BJ (cell line): ENCODE results near the gene ADAMTS13. TPM values are rescaled to one million over a fixed set of nuclear protein-coding genes. Genes with fewer than 3 reads are reported as not detected.
"Not testable (repeated sequence)": the region's sequence is repeated elsewhere in the genome, so short reads cannot be mapped to it uniquely, and the experiment has no call there.

Source experiments
- CTCF ChIA-PET: fragments of 350-600 bp; formaldehyde crosslinking; extraction: SDS; loops from one replicate; lab custom pipeline; 2021; ENCODE audit warnings: antibody characterized with exemption, inconsistent platforms; lab: Yijun Ruan, JAX
- POLR2A ChIA-PET: fragments of 300-600 bp; sonication (Branson Sonifier 250); formaldehyde crosslinking; extraction: SDS; loops from one replicate; lab custom pipeline; 2021; ENCODE audit warnings: antibody characterized with exemption; lab: Charles Lee
- DNase-seq: peaks from one replicate; pipeline ENCODE4 v3.0.0-alpha.2; 2011; ENCODE audit warnings: low read depth
- H3K27me3 ChIP-seq: 2 replicates; pipeline ENCODE4 v1.6.0; 2011; ENCODE audit warnings: low read length; ENCODE audit not compliant: control insufficient read depth, insufficient read depth
- H3K36me3 ChIP-seq: 2 replicates; pipeline ENCODE4 v1.5.1; 2011; ENCODE audit warnings: low read length; ENCODE audit not compliant: control insufficient read depth, insufficient read depth
- H3K4me3 ChIP-seq: 2 replicates; pipeline ENCODE4 v1.5.1; 2011; ENCODE audit warnings: low read depth, mild to moderate bottlenecking, control low read depth, low read length
- polyA plus RNA-seq: library from polyadenylated mRNA; depleted of rRNA; stranded (reverse); fragments of >200 nt; gene quantifications from 2 replicates; pipeline ENCODE4 v1.2.3, GENCODE V29; 2011
- TF ChIP-seq, protein P1 (sequence below): IDR thresholded peaks from 2 replicates; pipeline ENCODE4 v1.5.1; 2011; ENCODE audit warnings: low read depth, mild to moderate bottlenecking, control low read depth, inconsistent platforms, low read length, moderate library complexity; ENCODE audit not compliant: insufficient read depth

ADAMTS13 gene
- polyA plus RNA-seq, 1 experiment, result 2.4 TPM

DNA sequence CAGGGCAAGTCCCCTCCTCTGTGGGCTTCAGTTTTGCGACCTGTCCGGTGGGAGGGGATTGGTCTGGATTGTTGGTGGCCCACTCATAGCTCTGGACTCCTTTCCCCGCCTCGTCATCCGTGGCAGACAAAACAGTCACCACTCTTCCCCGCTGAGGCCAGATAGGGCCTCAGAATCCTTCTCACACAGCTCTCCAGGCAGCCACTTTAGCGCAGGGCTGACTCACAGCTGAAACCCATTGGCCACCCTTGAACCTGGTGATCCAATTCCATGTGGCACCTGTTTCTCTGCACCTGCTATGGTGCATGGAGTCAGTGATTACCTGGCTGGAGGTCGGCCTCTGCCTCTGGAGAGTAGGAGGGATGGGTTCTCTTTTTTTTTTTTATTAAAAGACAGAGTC, 21.8 kb downstream of the ADAMTS13 start:
- no peak for DNase-seq
- ChIA-PET CTCF (no interaction called here), POLR2A (no interaction called here)
- TF ChIP-seq, protein P1, sequence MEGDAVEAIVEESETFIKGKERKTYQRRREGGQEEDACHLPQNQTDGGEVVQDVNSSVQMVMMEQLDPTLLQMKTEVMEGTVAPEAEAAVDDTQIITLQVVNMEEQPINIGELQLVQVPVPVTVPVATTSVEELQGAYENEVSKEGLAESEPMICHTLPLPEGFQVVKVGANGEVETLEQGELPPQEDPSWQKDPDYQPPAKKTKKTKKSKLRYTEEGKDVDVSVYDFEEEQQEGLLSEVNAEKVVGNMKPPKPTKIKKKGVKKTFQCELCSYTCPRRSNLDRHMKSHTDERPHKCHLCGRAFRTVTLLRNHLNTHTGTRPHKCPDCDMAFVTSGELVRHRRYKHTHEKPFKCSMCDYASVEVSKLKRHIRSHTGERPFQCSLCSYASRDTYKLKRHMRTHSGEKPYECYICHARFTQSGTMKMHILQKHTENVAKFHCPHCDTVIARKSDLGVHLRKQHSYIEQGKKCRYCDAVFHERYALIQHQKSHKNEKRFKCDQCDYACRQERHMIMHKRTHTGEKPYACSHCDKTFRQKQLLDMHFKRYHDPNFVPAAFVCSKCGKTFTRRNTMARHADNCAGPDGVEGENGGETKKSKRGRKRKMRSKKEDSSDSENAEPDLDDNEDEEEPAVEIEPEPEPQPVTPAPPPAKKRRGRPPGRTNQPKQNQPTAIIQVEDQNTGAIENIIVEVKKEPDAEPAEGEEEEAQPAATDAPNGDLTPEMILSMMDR, result no peak
- peaks cover 6% of the 10 kb centered on the region for H3K27me3 ChIP-seq
- H3K36me3 ChIP-seq, result no peaks in the 10 kb centered on the region
- H3K4me3 ChIP-seq, result no peak overlapping the region

DNA sequence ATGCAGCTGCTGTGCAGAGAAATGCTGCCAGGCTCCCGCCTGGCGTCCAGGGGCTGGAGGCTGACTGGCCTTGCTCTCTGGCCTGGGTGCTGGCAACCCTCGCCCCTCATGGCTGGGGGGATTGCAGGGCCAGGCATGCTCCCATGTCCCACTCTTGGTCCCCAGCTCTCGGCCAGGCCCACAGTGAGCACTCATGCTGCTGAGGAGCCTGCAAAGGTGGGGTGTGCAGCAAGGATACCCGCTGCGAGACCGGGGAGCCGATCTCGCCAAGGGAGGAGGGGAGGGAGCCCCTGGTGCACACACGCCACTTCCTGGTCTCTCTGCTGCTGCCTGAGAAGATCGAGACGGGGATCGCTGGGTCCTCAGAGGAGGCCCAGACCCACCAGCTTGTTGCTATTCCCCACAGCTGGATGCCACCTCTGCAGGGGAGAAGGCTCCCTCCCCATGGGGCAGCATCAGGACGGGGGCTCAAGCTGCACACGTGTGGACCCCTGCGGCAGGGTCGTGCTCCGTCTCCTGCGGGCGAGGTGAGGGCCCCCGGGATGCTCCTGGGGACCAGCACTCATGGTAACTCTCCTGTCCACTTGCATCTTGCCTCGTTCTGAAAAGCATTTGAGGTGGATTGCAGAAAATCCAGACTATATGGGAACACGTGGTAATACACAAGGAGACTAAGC, 23.3 kb downstream of the ADAMTS13 start:
- POLR2A ChIA-PET, result no interaction called here
- TF ChIP-seq, protein P1, result no peak
- no peak for DNase-seq
- H3K27me3 ChIP-seq, result peaks cover 6% of the 10 kb centered on the region
- H3K4me3 ChIP-seq, result no peak overlapping the region
- H3K36me3 ChIP-seq, result no peaks in the 10 kb centered on the region
- CTCF ChIA-PET, result interaction anchor here (1.0 kb wide), 1 partner anchor 13 kb away, joined by 4 read pairs; no protein-coding TSS in a partner anchor

DNA sequence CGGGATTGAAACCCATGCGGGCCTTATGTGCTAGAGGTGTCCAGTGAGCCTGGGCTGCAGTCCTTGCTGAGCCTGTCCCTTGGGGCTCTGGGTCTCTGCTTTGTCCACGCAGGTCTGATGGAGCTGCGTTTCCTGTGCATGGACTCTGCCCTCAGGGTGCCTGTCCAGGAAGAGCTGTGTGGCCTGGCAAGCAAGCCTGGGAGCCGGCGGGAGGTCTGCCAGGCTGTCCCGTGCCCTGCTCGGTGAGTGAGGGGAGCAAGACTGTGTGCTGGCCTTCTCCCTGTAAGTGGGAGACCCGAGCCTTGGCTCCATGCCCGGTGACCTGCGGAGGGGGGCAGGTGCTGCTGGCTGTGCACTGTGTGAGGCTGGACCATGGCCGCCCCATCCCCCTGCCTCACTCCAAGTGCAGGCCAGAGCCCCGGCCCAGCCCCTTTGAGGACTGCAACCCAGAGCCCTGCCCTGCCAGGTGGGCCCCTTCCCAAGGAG, 26.4 kb downstream of the ADAMTS13 start:
- H3K4me3 ChIP-seq, result no peak overlapping the region
- TF ChIP-seq, protein P1, result no peak
- ChIA-PET CTCF (no interaction called here), POLR2A (no interaction called here)
- no peaks in the 10 kb centered on the region for H3K36me3 ChIP-seq
- DNase-seq, result no peak
- H3K27me3 ChIP-seq, result peaks cover 5% of the 10 kb centered on the region

DNA sequence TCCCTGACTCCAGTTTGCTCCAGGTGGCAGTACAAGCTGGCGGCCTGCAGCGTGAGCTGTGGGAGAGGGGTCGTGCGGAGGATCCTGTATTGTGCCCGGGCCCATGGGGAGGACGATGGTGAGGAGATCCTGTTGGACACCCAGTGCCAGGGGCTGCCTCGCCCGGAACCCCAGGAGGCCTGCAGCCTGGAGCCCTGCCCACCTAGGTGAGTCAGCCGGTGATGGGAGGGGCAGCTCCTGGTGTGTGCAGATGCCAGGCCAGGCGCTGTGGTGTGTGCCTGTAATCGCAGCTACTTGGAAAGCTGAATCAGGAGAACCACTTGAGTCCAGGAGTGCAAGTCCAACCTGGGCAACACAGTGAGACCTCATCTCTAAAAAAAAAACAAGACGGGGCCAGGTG, 27.6 kb downstream of the ADAMTS13 start:
- H3K4me3 ChIP-seq, result no peak overlapping the region
- TF ChIP-seq, protein P1, result no peak
- POLR2A ChIA-PET, result no interaction called here
- no peaks in the 10 kb centered on the region for H3K36me3 ChIP-seq
- H3K27me3 ChIP-seq, result peaks cover 3% of the 10 kb centered on the region; the same call in 1 of the 2 replicates
- no peak for DNase-seq
- CTCF ChIA-PET, result interaction anchor here (1.0 kb wide), 1 partner anchor 11 kb away, joined by 3 read pairs; no protein-coding TSS in a partner anchor

DNA sequence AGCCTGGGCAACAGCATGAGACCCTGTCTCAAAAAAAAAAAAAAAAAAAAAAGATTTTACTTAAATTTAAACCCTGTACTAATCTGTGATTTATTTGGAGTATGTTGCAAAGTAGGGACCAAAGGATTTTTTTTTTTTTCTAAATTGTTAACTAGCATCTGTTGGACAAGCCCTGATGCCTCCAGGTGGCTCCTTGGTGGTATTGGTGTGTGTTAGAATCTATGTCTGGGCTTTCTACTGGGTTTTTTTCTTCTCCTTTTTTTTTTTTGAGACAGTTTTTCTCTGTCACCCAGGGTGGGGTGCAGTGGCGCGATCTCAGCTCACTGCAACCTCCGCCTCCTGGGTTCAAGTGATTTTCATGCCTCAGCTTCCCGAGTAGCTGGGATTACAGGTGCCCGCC, 29.7 kb downstream of the ADAMTS13 start:
- H3K36me3 ChIP-seq, DNase-seq, CTCF ChIA-PET, POLR2A ChIA-PET, H3K27me3 ChIP-seq, H3K4me3 ChIP-seq: not testable (repeated sequence)
